Measurements from ENCODE around the gene RNF213.

GRCh38 chr17:80294210-80294609 lies 33.6 kb downstream of the RNF213 start:
- no peak for TF ChIP-seq CTCF (IDR thresholded peaks at IDR 0.05; ENCODE audit: insufficient read depth, low read depth, low read length)
- no peak for TF ChIP-seq EZH2 (IDR thresholded peaks at IDR 0.05; ENCODE audit: insufficient read depth, low read length)
